HG03175 (cell line): ENCODE data around the gene GLI3.

Experiments used
- ATAC-seq: cut with Tn5 transposase; IDR thresholded peaks from one replicate; pipeline ENCODE4 v1.9.1; 2021; ENCODE audit warnings: mild to moderate bottlenecking, moderate library complexity; ENCODE audit not compliant: unreplicated experiment

Gene GLI3

GRCh38 chr7:42176724-42177101 is 60.3 kb downstream of the GLI3 start:
- no peak for ATAC-seq

- ATAC-seq = no peak
These were observed 60.9 kb downstream of the GLI3 start for GRCh38 chr7:42175834-42176723.

- ATAC-seq = no peak
These were observed 62.6 kb downstream of the GLI3 start for GRCh38 chr7:42174391-42174912.

GRCh38 chr7:42170724-42171123 is 66.3 kb downstream of the GLI3 start:
- no peak for ATAC-seq

- ATAC-seq = no peak
These were observed 68.5 kb downstream of the GLI3 start for GRCh38 chr7:42168512-42168911.

GRCh38 chr7:42167631-42168236 is 69.3 kb downstream of the GLI3 start:
- ATAC-seq = no peak

GRCh38 chr7:42167206-42167605 is 69.8 kb downstream of the GLI3 start:
- ATAC-seq = no peak

- ATAC-seq = no peak
These were observed 72.1 kb downstream of the GLI3 start for GRCh38 chr7:42164881-42165428.

GRCh38 chr7:42162560-42163325 is 74.3 kb downstream of the GLI3 start:
- no peak for ATAC-seq

GRCh38 chr7:42161719-42162118 is 75.3 kb downstream of the GLI3 start:
- no peak for ATAC-seq

GRCh38 chr7:42161110-42161509 is 75.9 kb downstream of the GLI3 start:
- ATAC-seq = no peak

GRCh38 chr7:42159130-42159529 is 77.9 kb downstream of the GLI3 start:
- ATAC-seq = no peak

- no peak for ATAC-seq
These were observed 79.9 kb downstream of the GLI3 start for GRCh38 chr7:42156967-42157721.

GRCh38 chr7:42156291-42156865 is 80.6 kb downstream of the GLI3 start:
- no peak for ATAC-seq

- no peak for ATAC-seq
These were observed 81.3 kb downstream of the GLI3 start for GRCh38 chr7:42155584-42156290.

GRCh38 chr7:42154173-42154572 is 82.8 kb downstream of the GLI3 start:
- no peak for ATAC-seq

- no peak for ATAC-seq
These were observed 84.4 kb downstream of the GLI3 start for GRCh38 chr7:42152329-42153205.

- no peak for ATAC-seq
These were observed 85.7 kb downstream of the GLI3 start for GRCh38 chr7:42151309-42151708.
